Activated T-helper 2 cell treated with anti-CD3 and anti-CD28 coated beads, Interferon-gamma antibody, Interleukin-2, Interleukin-4, amounts not matched to agents 10 μg/mL and 5 μg/mL and 100 μg/mL, durations not matched to agents 14 hours and 24 hours and 36 hours (primary cell): ENCODE measurements around the gene CDYL. TPM values are rescaled to one million over a fixed set of nuclear protein-coding genes. Genes with fewer than 3 reads are reported as not detected.

Experiments used
- DNase-seq: peaks from one replicate; pipeline ENCODE4 v3.0.0; 2021; ENCODE audit warnings: low spot score
- H3K27ac Mint-ChIP-seq: one replicate; pipeline ENCODE4 v1.8.0; 2021; ENCODE audit warnings: mixed read lengths
- H3K27me3 Mint-ChIP-seq: one replicate; pipeline ENCODE4 v1.8.0; 2021; ENCODE audit warnings: low read depth, mixed read lengths
- H3K36me3 Mint-ChIP-seq: one replicate; pipeline ENCODE4 v1.8.0; 2021; ENCODE audit warnings: low read depth, mixed read lengths
- H3K4me1 Mint-ChIP-seq: one replicate; pipeline ENCODE4 v1.8.0; 2021; ENCODE audit warnings: low read depth, mixed read lengths
- H3K4me3 Mint-ChIP-seq: one replicate; pipeline ENCODE4 v1.8.0; 2021; ENCODE audit warnings: low read depth, mild to moderate bottlenecking, moderate library complexity, mixed read lengths
- H3K9me3 Mint-ChIP-seq: one replicate; pipeline ENCODE4 v1.8.0; 2021; ENCODE audit warnings: mixed read lengths
- intact Hi-C: fragments of 100-400 bp; cut with micrococcal nuclease; formaldehyde crosslinking; loops from one replicate; pipeline ENCODE4 v1.15.1; 2023
- total RNA-seq: library from RNA; stranded (reverse); gene quantifications from 2 replicates; pipeline ENCODE4 v1.2.3, GENCODE V29; 2022

The CDYL gene
- total RNA-seq, 1 donor from 2014 or later: 40.9 TPM

DNA sequence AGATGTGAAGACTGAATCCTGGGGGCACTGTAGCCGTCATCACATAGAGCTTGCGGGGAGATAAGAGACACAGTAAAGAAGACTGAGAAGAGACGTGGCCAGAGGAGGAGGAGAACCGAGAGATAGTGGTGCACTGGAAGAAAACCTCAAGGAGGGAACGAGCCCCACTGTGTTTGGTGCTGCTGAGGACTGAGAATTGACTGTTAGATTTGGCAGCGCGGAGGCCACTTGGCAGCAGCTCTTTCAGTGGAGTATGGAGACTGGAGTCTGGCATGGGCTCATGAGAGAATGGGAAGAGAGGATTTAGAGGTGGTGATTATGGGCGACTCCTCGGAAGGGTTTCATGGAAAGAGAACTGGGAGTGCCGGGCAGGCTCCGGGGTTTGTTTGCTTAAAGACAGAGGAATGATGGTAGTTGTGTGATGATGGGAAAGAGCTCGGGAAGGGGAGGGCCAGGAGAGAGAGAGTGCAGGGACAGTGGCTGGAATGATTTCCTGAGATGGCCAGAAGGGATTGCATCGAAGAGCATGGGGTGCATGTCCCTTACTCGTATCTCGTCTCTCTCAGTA, 18.0 kb downstream of the CDYL start:
- DNase-seq: no peak
- no peaks in the 10 kb centered on the region for H3K9me3 Mint-ChIP-seq
- intact Hi-C loops: loop anchor here (5.0 kb wide), 1 partner anchor 143 kb away; no protein-coding TSS in a partner anchor
- peaks cover 5% of the 10 kb centered on the region for H3K36me3 Mint-ChIP-seq
- H3K4me3 Mint-ChIP-seq: no peak overlapping the region
- peaks cover 34% of the 10 kb centered on the region for H3K4me1 Mint-ChIP-seq
- H3K27me3 Mint-ChIP-seq: no peaks in the 10 kb centered on the region
- no peak overlapping the region for H3K27ac Mint-ChIP-seq

DNA sequence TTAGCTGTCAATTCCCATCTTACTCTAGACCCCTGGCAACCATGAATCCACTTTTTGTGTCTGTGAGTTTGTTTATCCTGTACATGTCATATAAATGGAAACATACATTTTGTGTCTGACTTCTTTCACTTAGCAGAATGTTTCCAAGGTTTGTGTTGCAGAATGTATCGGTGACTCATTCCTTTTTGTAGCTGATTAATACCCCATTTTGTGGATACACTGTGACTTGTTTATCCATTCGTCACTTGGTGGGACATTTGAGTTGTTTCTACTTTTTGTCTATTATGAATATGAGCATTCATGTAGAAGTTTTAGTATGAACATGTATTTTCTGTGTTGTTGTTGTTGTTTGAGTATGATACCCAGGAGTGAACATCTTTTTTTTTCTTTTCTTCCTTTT, 21.4 kb downstream of the CDYL start:
- Mint-ChIP-seq H3K27me3 (no peaks in the 10 kb centered on the region), H3K27ac (no peak overlapping the region)

DNA sequence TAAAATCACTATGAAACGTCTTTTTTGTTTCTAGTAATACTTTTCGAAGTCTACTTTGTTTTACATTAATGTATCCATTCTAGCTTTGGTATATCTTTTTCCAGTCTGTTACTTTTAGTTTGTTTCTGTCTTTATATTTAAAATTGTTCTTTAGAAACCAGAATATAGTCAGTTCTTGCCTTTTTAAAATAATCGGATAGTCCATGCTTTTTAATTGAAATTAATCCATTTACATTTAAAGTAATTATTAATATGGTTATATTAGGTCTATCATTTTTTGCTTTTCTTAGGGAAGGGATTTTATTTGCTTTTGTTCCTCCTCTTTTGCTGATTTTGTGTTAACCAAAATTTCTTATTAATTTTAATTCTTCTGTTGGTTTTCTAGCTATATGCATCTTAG, 23.7 kb downstream of the CDYL start:
- no peak for DNase-seq
- Mint-ChIP-seq H3K4me3 (no peak overlapping the region), H3K36me3 (peaks cover 11% of the 10 kb centered on the region), H3K27ac (no peak overlapping the region), H3K27me3 (no peaks in the 10 kb centered on the region), H3K9me3 (peaks cover 16% of the 10 kb centered on the region), H3K4me1 (peaks cover 52% of the 10 kb centered on the region)
- intact Hi-C loops: no loop called here

More for the DNA sequence above, 21.4 kb downstream of the CDYL start:
- H3K9me3 Mint-ChIP-seq: peaks cover 16% of the 10 kb centered on the region
- no peak for DNase-seq
- intact Hi-C loops: no loop called here
- H3K36me3 Mint-ChIP-seq: peaks cover 11% of the 10 kb centered on the region
- no peak overlapping the region for H3K4me3 Mint-ChIP-seq
- H3K4me1 Mint-ChIP-seq: peaks cover 34% of the 10 kb centered on the region

DNA sequence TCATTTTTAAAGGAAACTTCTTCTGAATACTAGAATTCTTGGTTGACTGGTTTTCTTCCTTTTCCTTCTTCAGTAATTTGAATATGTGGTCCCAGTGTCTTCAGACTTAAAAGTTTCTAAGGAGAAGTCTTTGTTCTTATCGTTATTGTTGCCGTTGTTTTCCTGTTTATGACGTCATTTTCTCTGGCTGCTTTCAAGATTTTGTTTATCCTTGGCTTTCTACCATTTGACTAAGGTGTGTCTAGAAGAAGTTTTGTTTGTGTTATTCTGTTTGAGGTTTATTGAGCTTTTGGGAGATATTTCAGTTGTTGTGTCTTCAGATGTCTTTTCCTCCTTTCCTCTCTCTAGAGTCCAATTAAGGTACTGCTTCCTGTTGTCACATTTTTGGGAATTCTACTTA, 24.5 kb downstream of the CDYL start:
- peaks cover 11% of the 10 kb centered on the region for H3K36me3 Mint-ChIP-seq
- intact Hi-C loops: no loop called here
- H3K4me1 Mint-ChIP-seq: peaks cover 51% of the 10 kb centered on the region
- no peak overlapping the region for H3K4me3 Mint-ChIP-seq
- no peak for DNase-seq
- peaks cover 16% of the 10 kb centered on the region for H3K9me3 Mint-ChIP-seq
- H3K27me3 Mint-ChIP-seq: no peaks in the 10 kb centered on the region
- no peak overlapping the region for H3K27ac Mint-ChIP-seq

DNA sequence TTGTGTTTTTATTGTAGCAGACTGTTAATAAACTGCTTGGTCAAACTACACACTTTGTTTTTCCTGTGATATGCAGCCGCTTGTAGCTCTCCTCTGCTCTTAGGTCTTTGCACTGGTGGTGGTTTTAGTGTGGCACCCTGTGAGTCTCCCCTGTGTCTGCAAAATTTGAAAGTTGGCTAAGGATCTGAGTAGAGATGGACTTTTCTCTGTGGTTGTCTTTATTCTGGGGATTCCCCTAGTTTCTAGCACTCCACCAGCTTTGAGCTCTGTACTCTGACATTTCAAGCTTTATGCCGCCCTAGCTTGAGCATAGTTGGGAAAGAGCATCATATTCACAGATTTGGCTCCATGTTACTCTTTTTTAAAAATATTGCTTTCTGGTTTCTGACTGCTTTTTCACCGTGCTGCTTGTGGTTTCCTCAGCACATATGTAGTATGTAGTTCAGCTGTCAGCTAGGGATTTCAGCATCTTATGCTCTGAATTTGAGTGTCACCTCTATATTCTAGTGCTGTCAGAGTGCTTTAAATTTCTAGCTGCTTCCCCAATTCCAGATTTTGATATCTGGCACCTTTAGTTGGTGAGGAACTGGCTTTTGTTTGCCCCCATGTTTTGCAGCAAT, 25.4 kb downstream of the CDYL start:
- Mint-ChIP-seq H3K9me3 (peaks cover 16% of the 10 kb centered on the region), H3K36me3 (peaks cover 11% of the 10 kb centered on the region), H3K4me3 (no peak overlapping the region), H3K27me3 (no peaks in the 10 kb centered on the region), H3K27ac (no peak overlapping the region), H3K4me1 (peaks cover 51% of the 10 kb centered on the region)
- DNase-seq: no peak
- intact Hi-C loops: no loop called here

DNA sequence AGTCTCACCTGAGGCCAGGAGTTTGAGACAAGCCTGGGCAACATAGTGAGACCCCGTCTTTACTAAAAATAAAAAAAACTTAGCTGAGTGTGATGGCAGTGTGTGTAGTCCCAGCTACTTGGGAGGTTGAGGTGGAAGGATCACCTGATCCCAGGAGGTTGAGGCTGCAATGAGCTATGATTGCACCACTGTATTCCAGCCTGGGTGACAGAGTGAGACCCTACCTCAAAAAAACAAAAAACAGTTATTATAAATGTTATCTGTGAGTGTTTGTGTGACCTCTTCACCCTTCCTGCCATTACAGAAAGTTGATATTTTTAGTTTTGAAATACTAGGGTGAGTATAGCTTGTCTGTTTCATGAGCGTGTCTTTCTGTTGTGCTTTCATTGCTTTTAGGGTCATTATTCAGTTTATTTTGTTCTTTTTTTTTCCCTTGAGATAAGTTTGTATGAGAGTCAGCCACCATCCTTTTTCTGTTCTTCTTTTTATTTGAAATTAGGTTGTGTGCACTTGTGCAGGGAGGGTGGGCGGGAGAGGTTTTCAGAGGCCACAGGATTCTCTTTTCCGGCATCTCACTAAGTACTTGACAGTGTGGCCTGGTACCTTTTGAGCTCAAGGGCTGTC, 26.2 kb downstream of the CDYL start:
- DNase-seq: no peak
- intact Hi-C loops: no loop called here
- peaks cover 49% of the 10 kb centered on the region for H3K4me1 Mint-ChIP-seq
- H3K9me3 Mint-ChIP-seq: peaks cover 16% of the 10 kb centered on the region
- H3K4me3 Mint-ChIP-seq: no peak overlapping the region
- H3K36me3 Mint-ChIP-seq: peaks cover 11% of the 10 kb centered on the region
- H3K27me3 Mint-ChIP-seq: no peaks in the 10 kb centered on the region
- no peak overlapping the region for H3K27ac Mint-ChIP-seq

DNA sequence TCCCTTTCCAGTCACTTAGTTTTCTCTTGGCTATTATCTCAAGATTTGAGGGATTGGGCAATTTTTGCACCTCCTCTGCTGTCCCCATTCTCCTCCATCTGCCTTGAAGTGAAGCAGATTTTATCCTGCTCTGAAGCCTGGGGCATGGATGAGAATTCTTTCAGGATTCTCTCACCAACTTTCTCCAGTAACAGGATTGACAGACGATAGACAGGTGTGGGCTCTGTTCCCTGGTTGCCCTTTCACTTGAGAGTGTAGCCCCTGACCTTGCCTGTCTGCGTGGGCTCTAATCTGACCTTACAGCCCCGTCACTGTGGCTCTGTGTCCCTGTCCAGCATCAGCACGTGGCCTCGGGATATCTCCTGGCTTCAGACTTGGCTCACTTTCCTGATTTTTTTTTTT, 27.1 kb downstream of the CDYL start:
- Mint-ChIP-seq H3K27me3 (no peaks in the 10 kb centered on the region), H3K4me3 (no peak overlapping the region), H3K27ac (no peak overlapping the region), H3K4me1 (peaks cover 45% of the 10 kb centered on the region), H3K9me3 (peaks cover 16% of the 10 kb centered on the region), H3K36me3 (peaks cover 10% of the 10 kb centered on the region)
- DNase-seq: no peak
- intact Hi-C loops: no loop called here

DNA sequence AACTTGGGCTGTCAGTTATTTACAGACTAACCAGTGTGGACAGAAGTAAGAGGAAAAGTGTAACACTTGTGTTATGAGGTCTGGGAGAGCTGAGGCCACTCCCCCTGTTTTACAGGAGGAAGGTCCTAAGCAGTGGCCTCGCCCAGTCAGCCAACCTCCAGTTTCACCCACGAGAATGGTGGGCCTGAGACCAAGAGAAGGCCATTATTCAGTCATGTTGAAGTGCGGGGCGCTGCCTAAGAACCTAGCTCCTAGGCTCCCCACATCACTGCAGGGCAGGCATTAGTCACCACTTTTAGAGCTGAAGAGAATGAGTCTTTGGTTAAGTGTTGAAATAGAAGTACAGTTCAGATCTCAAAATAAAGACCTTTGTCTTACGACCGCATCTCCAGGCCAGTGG, 27.9 kb downstream of the CDYL start:
- H3K9me3 Mint-ChIP-seq: peaks cover 16% of the 10 kb centered on the region
- H3K27ac Mint-ChIP-seq: no peak overlapping the region
- H3K27me3 Mint-ChIP-seq: no peaks in the 10 kb centered on the region
- H3K4me3 Mint-ChIP-seq: no peak overlapping the region
- DNase-seq: no peak
- intact Hi-C loops: no loop called here
- peaks cover 6% of the 10 kb centered on the region for H3K36me3 Mint-ChIP-seq
- peaks cover 40% of the 10 kb centered on the region for H3K4me1 Mint-ChIP-seq

DNA sequence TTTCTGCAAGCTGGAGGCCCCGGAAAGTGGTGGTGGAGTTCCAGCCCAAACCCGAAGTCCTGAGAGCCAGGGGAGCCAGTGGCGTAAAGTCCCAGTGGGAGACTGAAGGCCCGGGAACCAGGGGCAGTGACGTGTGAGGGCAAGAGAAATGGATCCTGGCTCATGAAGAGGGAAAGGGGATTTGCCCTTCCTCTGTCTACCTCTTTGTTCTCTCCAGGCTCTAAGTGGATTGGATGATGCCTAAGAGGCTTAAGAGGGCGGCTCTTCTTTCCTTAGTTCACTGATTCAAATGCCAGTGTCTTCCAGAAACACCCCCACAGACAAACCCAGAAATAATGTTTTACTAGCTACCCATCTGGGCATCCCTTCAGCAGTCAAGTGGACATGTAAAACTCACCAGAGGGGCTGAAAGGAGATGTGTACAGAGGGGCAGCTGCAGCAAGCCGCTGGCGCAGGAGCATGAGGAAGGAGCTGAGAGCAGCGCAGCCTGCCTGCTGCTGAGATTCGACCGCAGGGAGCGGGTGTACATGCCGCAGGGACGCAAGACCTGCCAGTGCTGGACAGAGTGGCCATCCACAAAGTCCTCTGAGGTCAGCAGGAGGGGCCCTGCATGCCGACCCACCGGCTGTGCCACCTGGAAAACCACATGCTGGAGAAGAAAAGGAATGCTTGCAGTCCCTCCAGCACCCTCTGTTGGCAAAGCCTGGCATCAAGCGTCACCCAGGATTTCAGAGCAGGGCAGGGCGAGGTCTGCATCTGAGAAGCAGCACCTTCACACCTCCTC, 29.5 kb downstream of the CDYL start:
- Mint-ChIP-seq H3K27ac (no peak overlapping the region), H3K9me3 (peaks cover 12% of the 10 kb centered on the region), H3K4me1 (peaks cover 44% of the 10 kb centered on the region), H3K36me3 (peaks cover 2% of the 10 kb centered on the region), H3K27me3 (no peaks in the 10 kb centered on the region), H3K4me3 (no peak overlapping the region)
- intact Hi-C loops: no loop called here
- no peak for DNase-seq

DNA sequence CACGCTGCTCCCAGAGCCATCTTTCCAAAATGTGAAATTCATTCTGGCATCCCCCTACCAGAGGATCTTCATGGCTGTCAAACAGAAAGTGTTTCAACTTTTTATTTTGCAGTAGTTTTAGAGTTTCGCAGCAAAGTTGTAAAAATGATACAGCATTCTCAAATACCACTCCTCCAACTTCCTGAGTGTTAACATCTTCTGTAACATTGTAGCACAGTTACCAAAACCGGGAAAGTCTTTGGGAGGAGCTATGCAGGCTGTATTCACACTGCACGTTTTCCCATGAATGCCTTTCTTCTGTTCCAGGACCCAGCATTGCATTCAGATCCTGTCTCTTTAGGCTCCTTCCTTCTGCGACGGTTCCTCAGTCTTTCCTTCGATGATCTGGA, 30.1 kb downstream of the CDYL start:
- H3K27me3 Mint-ChIP-seq: no peaks in the 10 kb centered on the region
- peaks cover 42% of the 10 kb centered on the region for H3K4me1 Mint-ChIP-seq
- intact Hi-C loops: no loop called here
- H3K4me3 Mint-ChIP-seq: no peak overlapping the region
- H3K27ac Mint-ChIP-seq: no peak overlapping the region
- H3K36me3 Mint-ChIP-seq: no peaks in the 10 kb centered on the region
- no peak for DNase-seq
- peaks cover 7% of the 10 kb centered on the region for H3K9me3 Mint-ChIP-seq

DNA sequence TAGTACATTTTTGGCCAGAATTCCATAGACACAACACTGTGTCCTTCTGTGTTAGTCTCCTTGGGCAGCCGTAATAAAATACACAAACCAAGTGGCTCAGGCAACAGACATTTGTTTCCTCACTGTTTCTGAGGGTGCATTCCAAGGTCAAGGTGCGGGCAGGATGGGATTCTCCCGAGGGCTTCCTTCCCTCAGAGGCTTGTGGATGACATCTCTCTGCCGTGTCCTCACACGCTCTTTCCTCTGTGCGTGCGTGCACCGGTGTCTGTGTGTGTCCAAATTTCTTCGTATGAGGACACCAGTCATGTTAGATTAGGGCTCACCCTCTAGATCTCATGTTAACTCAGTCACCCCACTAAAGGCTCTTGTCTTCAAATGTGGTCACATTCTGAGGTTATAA, 30.6 kb downstream of the CDYL start:
- Mint-ChIP-seq H3K9me3 (peaks cover 4% of the 10 kb centered on the region), H3K27ac (no peak overlapping the region), H3K36me3 (peaks cover under 1% of the 10 kb centered on the region), H3K4me3 (no peak overlapping the region), H3K27me3 (no peaks in the 10 kb centered on the region), H3K4me1 (peaks cover 40% of the 10 kb centered on the region)
- no peak for DNase-seq
- intact Hi-C loops: no loop called here

DNA sequence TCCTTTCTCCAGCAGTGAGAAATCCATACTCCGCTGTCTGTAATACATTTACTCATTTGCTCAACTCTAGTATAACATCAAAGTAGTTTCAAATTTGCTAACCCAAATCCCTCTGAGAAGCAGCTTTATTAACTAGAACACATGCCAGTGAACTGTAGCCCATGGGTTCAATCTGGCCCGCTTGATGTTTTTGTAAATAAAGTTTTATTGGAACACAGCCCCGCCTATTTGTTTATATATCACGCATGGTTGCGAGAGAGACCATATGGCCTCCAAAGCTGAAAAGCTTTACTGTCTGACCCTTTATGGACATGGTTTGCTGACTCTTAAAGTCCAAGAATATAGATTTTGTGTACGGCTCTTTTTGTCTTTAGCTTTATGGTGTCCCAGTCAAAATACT, 32.2 kb downstream of the CDYL start:
- H3K4me1 Mint-ChIP-seq: peaks cover 33% of the 10 kb centered on the region
- H3K9me3 Mint-ChIP-seq: peaks cover 4% of the 10 kb centered on the region
- intact Hi-C loops: no loop called here

More for the DNA sequence above, 32.2 kb downstream of the CDYL start:
- no peak for DNase-seq
- no peak overlapping the region for H3K27ac Mint-ChIP-seq
- H3K36me3 Mint-ChIP-seq: peaks cover 2% of the 10 kb centered on the region
- H3K27me3 Mint-ChIP-seq: no peaks in the 10 kb centered on the region
- H3K4me3 Mint-ChIP-seq: no peak overlapping the region
